ENCODE results near the gene TNFSF11.

The TNFSF11 gene

GRCh38 chr13:42543215-42543797 is 30.6 kb upstream of the TNFSF11 start:
- H2AFZ ChIP-seq (ENCODE audit: low read length): no peak overlapping the region
- no peaks in the 10 kb centered on the region for H3F3A ChIP-seq (ENCODE audit: insufficient read depth, low read length)
- no peaks in the 10 kb centered on the region for H3K79me2 ChIP-seq (ENCODE audit: low read length)
- TF ChIP-seq EZH2 (optimal IDR thresholded peaks at IDR 0.05; ENCODE audit: low read depth, low read length) (no peak), EZH2phosphoT487 (IDR thresholded peaks at IDR 0.05; ENCODE audit: low read length) (no peak)
- TF ChIP-seq, protein P1, sequence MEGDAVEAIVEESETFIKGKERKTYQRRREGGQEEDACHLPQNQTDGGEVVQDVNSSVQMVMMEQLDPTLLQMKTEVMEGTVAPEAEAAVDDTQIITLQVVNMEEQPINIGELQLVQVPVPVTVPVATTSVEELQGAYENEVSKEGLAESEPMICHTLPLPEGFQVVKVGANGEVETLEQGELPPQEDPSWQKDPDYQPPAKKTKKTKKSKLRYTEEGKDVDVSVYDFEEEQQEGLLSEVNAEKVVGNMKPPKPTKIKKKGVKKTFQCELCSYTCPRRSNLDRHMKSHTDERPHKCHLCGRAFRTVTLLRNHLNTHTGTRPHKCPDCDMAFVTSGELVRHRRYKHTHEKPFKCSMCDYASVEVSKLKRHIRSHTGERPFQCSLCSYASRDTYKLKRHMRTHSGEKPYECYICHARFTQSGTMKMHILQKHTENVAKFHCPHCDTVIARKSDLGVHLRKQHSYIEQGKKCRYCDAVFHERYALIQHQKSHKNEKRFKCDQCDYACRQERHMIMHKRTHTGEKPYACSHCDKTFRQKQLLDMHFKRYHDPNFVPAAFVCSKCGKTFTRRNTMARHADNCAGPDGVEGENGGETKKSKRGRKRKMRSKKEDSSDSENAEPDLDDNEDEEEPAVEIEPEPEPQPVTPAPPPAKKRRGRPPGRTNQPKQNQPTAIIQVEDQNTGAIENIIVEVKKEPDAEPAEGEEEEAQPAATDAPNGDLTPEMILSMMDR (IDR thresholded peaks at IDR 0.05; ENCODE audit: low read length): no peak
- no peak overlapping the region for H3K4me3 ChIP-seq (ENCODE audit: low read length)
- DNase-seq: no peak
- H3K9me2 ChIP-seq (replicated peaks; ENCODE audit: insufficient read depth, low read length): no peaks in the 10 kb centered on the region
- H3K4me2 ChIP-seq (ENCODE audit: low read depth, low read length): no peak overlapping the region
- H3K4me1 ChIP-seq (ENCODE audit: low read length): no peaks in the 10 kb centered on the region
- no peaks in the 10 kb centered on the region for H3K36me3 ChIP-seq (replicated peaks; ENCODE audit: insufficient read depth, low read length)
- no peaks in the 10 kb centered on the region for H3K27me3 ChIP-seq (replicated peaks; ENCODE audit: insufficient read depth, low read length)
- H4K20me1 ChIP-seq (ENCODE audit: insufficient read depth, low read length): no peaks in the 10 kb centered on the region
- no peaks in the 10 kb centered on the region for H3K9me3 ChIP-seq (replicated peaks; ENCODE audit: insufficient read depth, low read length)
- no peak overlapping the region for H3K27ac ChIP-seq (ENCODE audit: low read length)
- no peak overlapping the region for H3K9ac ChIP-seq (ENCODE audit: low read length)

DNA sequence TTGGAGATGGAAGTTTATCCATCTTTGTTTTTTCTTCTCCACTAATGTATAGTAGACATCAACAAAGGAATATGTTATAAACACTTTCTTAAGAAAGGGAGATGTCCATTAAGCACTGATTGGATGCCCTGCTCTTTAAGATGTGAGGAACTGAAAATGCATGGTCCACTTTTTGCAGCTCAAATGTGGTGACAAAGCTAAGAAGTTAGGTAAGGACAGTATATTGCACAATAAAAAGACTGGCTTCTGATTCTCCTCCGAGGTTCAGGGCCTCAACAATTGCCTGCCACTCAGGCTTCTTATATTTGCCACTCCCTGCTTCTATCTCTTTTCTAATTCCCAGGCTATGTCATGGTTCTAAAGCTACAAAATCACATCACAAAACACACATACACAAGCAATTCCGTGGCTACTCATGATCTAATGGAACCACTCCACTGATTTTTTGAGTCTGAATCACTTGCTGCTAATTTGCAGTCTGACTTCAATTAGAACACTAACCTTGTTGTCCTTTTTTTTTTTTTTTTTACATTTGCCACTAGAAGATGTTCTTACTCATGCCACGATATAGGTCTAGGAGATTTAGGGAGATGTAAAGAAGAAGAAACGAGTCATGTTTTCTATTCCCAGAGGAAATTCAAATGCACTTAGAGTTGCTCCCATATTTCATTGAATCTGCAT is 29.6 kb upstream of the TNFSF11 start:
- no peaks in the 10 kb centered on the region for H3K9me3 ChIP-seq (replicated peaks; ENCODE audit: insufficient read depth, low read length)
- no peaks in the 10 kb centered on the region for H3F3A ChIP-seq (ENCODE audit: insufficient read depth, low read length)
- H3K4me2 ChIP-seq (ENCODE audit: low read depth, low read length): no peak overlapping the region
- H2AFZ ChIP-seq (ENCODE audit: low read length): no peak overlapping the region
- no peaks in the 10 kb centered on the region for H4K20me1 ChIP-seq (ENCODE audit: insufficient read depth, low read length)
- no peak overlapping the region for H3K9ac ChIP-seq (ENCODE audit: low read length)
- no peaks in the 10 kb centered on the region for H3K79me2 ChIP-seq (ENCODE audit: low read length)
- no peaks in the 10 kb centered on the region for H3K9me2 ChIP-seq (replicated peaks; ENCODE audit: insufficient read depth, low read length)
- H3K27me3 ChIP-seq (replicated peaks; ENCODE audit: insufficient read depth, low read length): no peaks in the 10 kb centered on the region
- no peak overlapping the region for H3K27ac ChIP-seq (ENCODE audit: low read length)
- DNase-seq: no peak
- H3K4me3 ChIP-seq (ENCODE audit: low read length): no peak overlapping the region
- TF ChIP-seq, protein P1 (IDR thresholded peaks at IDR 0.05; ENCODE audit: low read length): no peak
- TF ChIP-seq EZH2phosphoT487 (IDR thresholded peaks at IDR 0.05; ENCODE audit: low read length) (no peak), EZH2 (optimal IDR thresholded peaks at IDR 0.05; ENCODE audit: low read depth, low read length) (no peak)
- no peaks in the 10 kb centered on the region for H3K36me3 ChIP-seq (replicated peaks; ENCODE audit: insufficient read depth, low read length)
- H3K4me1 ChIP-seq (ENCODE audit: low read length): no peaks in the 10 kb centered on the region

DNA sequence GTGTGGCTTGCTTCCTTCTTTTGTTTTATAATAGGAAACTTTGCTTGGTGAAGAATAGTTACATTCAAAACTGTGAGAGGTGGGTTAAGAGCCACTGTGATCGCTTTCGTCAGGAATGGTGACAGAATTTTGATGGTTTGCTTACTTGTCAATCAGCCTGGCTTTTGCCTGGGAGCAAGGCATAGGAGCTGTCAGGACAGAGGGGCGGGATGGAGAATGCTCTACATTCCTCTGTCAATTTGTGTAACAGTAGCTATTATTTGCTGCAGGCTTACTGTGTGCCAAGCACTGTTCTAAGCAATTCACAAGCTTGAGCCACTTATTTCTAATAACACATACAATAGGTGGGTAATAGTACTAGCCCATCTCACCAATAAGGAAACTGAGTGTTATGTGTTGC is 28.1 kb upstream of the TNFSF11 start:
- Histone ChIP-seq H3K36me3 (replicated peaks; ENCODE audit: insufficient read depth, low read length) (no peaks in the 10 kb centered on the region), H3F3A (ENCODE audit: insufficient read depth, low read length) (no peaks in the 10 kb centered on the region), H2AFZ (ENCODE audit: low read length) (no peak overlapping the region), H3K27ac (ENCODE audit: low read length) (no peak overlapping the region), H3K79me2 (ENCODE audit: low read length) (no peaks in the 10 kb centered on the region), H3K4me2 (ENCODE audit: low read depth, low read length) (no peak overlapping the region), H3K9me2 (replicated peaks; ENCODE audit: insufficient read depth, low read length) (no peaks in the 10 kb centered on the region), H3K4me1 (ENCODE audit: low read length) (no peaks in the 10 kb centered on the region), H3K4me3 (ENCODE audit: low read length) (no peak overlapping the region), H3K9ac (ENCODE audit: low read length) (no peak overlapping the region), H4K20me1 (ENCODE audit: insufficient read depth, low read length) (no peaks in the 10 kb centered on the region), H3K27me3 (replicated peaks; ENCODE audit: insufficient read depth, low read length) (no peaks in the 10 kb centered on the region), H3K9me3 (replicated peaks; ENCODE audit: insufficient read depth, low read length) (no peaks in the 10 kb centered on the region)
- no peak for DNase-seq
- TF ChIP-seq EZH2 (optimal IDR thresholded peaks at IDR 0.05; ENCODE audit: low read depth, low read length): no peak
- TF ChIP-seq, protein P1 (IDR thresholded peaks at IDR 0.05; ENCODE audit: low read length): no peak
- no peak for TF ChIP-seq EZH2phosphoT487 (IDR thresholded peaks at IDR 0.05; ENCODE audit: low read length)
